ENCODE measurements around the gene MAGI2.

DNA sequence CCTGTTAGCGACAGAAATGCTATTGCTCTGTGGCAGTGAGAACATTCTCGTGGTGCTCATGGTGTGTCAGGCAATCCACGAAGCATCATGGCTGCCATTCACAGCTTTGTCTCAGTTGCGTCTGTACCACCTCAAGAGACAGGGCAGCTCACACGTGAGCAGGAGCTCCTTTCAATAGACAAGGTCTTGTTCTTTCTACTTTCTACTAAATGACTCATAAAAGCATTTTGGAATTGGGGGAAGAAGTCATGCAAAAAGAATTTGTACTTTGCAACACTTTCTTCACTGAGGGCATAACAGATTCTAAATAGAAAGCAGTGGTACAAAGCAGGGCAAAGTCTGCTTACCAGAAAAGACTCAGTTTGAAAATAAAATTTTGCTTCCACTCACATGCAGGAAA is 1016.3 kb downstream of the MAGI2 start:
- TF ChIP-seq, protein P1, sequence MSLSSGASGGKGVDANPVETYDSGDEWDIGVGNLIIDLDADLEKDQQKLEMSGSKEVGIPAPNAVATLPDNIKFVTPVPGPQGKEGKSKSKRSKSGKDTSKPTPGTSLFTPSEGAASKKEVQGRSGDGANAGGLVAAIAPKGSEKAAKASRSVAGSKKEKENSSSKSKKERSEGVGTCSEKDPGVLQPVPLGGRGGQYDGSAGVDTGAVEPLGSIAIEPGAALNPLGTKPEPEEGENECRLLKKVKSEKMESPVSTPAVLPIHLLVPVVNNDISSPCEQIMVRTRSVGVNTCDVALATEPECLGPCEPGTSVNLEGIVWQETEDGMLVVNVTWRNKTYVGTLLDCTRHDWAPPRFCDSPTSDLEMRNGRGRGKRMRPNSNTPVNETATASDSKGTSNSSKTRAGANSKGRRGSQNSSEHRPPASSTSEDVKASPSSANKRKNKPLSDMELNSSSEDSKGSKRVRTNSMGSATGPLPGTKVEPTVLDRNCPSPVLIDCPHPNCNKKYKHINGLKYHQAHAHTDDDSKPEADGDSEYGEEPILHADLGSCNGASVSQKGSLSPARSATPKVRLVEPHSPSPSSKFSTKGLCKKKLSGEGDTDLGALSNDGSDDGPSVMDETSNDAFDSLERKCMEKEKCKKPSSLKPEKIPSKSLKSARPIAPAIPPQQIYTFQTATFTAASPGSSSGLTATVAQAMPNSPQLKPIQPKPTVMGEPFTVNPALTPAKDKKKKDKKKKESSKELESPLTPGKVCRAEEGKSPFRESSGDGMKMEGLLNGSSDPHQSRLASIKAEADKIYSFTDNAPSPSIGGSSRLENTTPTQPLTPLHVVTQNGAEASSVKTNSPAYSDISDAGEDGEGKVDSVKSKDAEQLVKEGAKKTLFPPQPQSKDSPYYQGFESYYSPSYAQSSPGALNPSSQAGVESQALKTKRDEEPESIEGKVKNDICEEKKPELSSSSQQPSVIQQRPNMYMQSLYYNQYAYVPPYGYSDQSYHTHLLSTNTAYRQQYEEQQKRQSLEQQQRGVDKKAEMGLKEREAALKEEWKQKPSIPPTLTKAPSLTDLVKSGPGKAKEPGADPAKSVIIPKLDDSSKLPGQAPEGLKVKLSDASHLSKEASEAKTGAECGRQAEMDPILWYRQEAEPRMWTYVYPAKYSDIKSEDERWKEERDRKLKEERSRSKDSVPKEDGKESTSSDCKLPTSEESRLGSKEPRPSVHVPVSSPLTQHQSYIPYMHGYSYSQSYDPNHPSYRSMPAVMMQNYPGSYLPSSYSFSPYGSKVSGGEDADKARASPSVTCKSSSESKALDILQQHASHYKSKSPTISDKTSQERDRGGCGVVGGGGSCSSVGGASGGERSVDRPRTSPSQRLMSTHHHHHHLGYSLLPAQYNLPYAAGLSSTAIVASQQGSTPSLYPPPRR (CRISPR knock-in tag; IDR thresholded peaks at IDR 0.05; ENCODE audit: borderline replicate concordance): no peak
- TF ChIP-seq, protein P2, sequence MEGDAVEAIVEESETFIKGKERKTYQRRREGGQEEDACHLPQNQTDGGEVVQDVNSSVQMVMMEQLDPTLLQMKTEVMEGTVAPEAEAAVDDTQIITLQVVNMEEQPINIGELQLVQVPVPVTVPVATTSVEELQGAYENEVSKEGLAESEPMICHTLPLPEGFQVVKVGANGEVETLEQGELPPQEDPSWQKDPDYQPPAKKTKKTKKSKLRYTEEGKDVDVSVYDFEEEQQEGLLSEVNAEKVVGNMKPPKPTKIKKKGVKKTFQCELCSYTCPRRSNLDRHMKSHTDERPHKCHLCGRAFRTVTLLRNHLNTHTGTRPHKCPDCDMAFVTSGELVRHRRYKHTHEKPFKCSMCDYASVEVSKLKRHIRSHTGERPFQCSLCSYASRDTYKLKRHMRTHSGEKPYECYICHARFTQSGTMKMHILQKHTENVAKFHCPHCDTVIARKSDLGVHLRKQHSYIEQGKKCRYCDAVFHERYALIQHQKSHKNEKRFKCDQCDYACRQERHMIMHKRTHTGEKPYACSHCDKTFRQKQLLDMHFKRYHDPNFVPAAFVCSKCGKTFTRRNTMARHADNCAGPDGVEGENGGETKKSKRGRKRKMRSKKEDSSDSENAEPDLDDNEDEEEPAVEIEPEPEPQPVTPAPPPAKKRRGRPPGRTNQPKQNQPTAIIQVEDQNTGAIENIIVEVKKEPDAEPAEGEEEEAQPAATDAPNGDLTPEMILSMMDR (CRISPR knock-in tag; IDR thresholded peaks at IDR 0.05): no peak
- no peak for TF ChIP-seq ZNF431 (CRISPR knock-in tag; IDR thresholded peaks at IDR 0.05; ENCODE audit: borderline replicate concordance, low read depth)
